GM12878 (cell line): ENCODE results near the gene DNASE1L3. TPM values are rescaled to one million over a fixed set of nuclear protein-coding genes. Genes with fewer than 3 reads are reported as not detected.

ENCODE experiments used
- ATAC-seq: fragments of 200-7000 bp; cut with Tn5 transposase; 3 replicates; pipeline ENCODE4 v1.9.1; 2020; ENCODE audit warnings: mild to moderate bottlenecking, moderate library complexity
- BruUV-seq: library from RNA; stranded (reverse); fragments of 400-500 nt; replicated peaks from 2 replicates; lab custom pipeline; 2021; lab: Mats Ljungman, UMichigan
- CTCF ChIA-PET: fragments of 300-600 bp; sonication (Branson Sonifier 250); formaldehyde crosslinking; extraction: SDS; loops from one replicate; lab custom pipeline; 2021; ENCODE audit warnings: inconsistent platforms; lab: Yijun Ruan, JAX
- POLR2A ChIA-PET: fragments of 350-600 bp; formaldehyde crosslinking; extraction: SDS; loops from one replicate; lab custom pipeline; 2021; ENCODE audit warnings: inconsistent platforms; lab: Charles Lee
- RAD21 ChIA-PET: fragments of 300-600 bp; sonication (Branson Sonifier 250); formaldehyde crosslinking; loops from one replicate; lab custom pipeline; 2023; ENCODE audit warnings: antibody characterized with exemption; ENCODE audit not compliant: unreplicated experiment; lab: Charles Lee
- SMC1A ChIA-PET: fragments of 300-600 bp; sonication (Branson Sonifier 250); formaldehyde crosslinking; loops from one replicate; lab custom pipeline; 2023; ENCODE audit not compliant: unreplicated experiment, uncharacterized antibody; lab: Charles Lee
- DNase-seq: peaks from one replicate; pipeline ENCODE4 v3.0.0-alpha.2; 2011; ENCODE audit warnings: low read depth, low spot score
- FAIRE-seq: peaks from 3 replicates; lab custom pipeline; 2011; peaks lifted over from hg19 to GRCh38; lab: Jason Lieb, UNC
- H2AFZ ChIP-seq: 2 replicates; pipeline ENCODE4 v1.6.0; 2011; ENCODE audit warnings: low read depth, low read length, control low read depth; ENCODE audit not compliant: control insufficient read depth
- H3K27ac ChIP-seq: 2 replicates; pipeline ENCODE4 v1.5.1; 2011; ENCODE audit warnings: control low read depth; ENCODE audit not compliant: control insufficient read depth, insufficient read depth
- H3K27me3 ChIP-seq, 2 experiments: replicated peaks in 1 of 2; 2 replicates each; pipeline versions ENCODE4 v1.6.0 to v1.6.1; 2011; ENCODE audit warnings: low read length in 1 of 2; ENCODE audit not compliant: control insufficient read depth in 2 of 2, insufficient read depth in 2 of 2
- H3K36me3 ChIP-seq, 2 experiments: 2 replicates each; pipeline ENCODE4 v1.5.1; 2011; ENCODE audit warnings: low read length in 1 of 2; ENCODE audit not compliant: control insufficient read depth in 2 of 2, insufficient read depth in 2 of 2
- H3K4me1 ChIP-seq: 2 replicates; pipeline ENCODE4 v1.6.1; 2011; ENCODE audit warnings: mild to moderate bottlenecking, low read length, moderate library complexity, mixed read lengths; ENCODE audit not compliant: control insufficient read depth, insufficient read depth
- H3K4me2 ChIP-seq: 2 replicates; pipeline ENCODE4 v1.6.0; 2011; ENCODE audit warnings: control low read depth; ENCODE audit not compliant: control insufficient read depth, insufficient read depth
- H3K4me3 ChIP-seq: fragments of 200-600 bp; sonication (generic); 2 replicates; pipeline ENCODE4 v1.5.1; 2016
- H3K79me2 ChIP-seq: 2 replicates; pipeline ENCODE4 v1.6.0; 2011; ENCODE audit warnings: low read length; ENCODE audit not compliant: control insufficient read depth, insufficient read depth
- H3K9ac ChIP-seq: 2 replicates; pipeline ENCODE4 v1.8.0; 2011; ENCODE audit warnings: low read length, control low read depth, mixed read lengths; ENCODE audit not compliant: control insufficient read depth, insufficient read depth
- H3K9me3 ChIP-seq: replicated peaks from 3 replicates; pipeline ENCODE4 v1.5.1; 2011; ENCODE audit warnings: mild to moderate bottlenecking, low read length; ENCODE audit not compliant: control insufficient read depth, insufficient read depth
- H4K20me1 ChIP-seq: 2 replicates; pipeline ENCODE4 v1.6.0; 2011; ENCODE audit not compliant: control insufficient read depth, insufficient read depth
- BRCA1 ChIP-seq: IDR thresholded peaks from 2 replicates; pipeline ENCODE4 v1.6.1; 2011; ENCODE audit warnings: low read depth, low read length, improper control_type of control experiment
- CREB1 ChIP-seq: IDR thresholded peaks from 2 replicates; pipeline ENCODE4 v1.6.1; 2012; ENCODE audit warnings: low read depth, mild to moderate bottlenecking, inconsistent platforms
- FOS ChIP-seq: IDR thresholded peaks from 3 replicates; pipeline ENCODE4 v1.6.1; 2011; ENCODE audit warnings: borderline replicate concordance; ENCODE audit not compliant: insufficient read length; ENCODE audit errors: extremely low read depth
- PAX5 ChIP-seq: IDR thresholded peaks from 2 replicates; pipeline ENCODE4 v1.6.1; 2011; ENCODE audit warnings: low read depth, low read length, borderline replicate concordance
- POU2F2 ChIP-seq: IDR thresholded peaks from 3 replicates; pipeline ENCODE4 v1.6.1; 2011; ENCODE audit warnings: low read depth, mild to moderate bottlenecking, low read length, borderline replicate concordance
- RAD51 ChIP-seq: fragments of 450-650 bp; IDR thresholded peaks from 2 replicates; pipeline ENCODE4 v1.6.1; 2016; ENCODE audit warnings: moderate library complexity, mild to moderate bottlenecking, inconsistent platforms
- RB1 ChIP-seq: fragments of 450-650 bp; formaldehyde crosslinking; IDR thresholded peaks from 2 replicates; pipeline ENCODE4 v1.6.1; 2017; ENCODE audit warnings: mild to moderate bottlenecking, borderline replicate concordance
- SRF ChIP-seq, 2 experiments: IDR thresholded peaks; 2 replicates each; pipeline ENCODE4 v1.6.1; 2011; ENCODE audit warnings: low read depth in 2 of 2, low read length in 2 of 2, mild to moderate bottlenecking in 1 of 2, moderate library complexity in 1 of 2
- STAT3 ChIP-seq: IDR thresholded peaks from 2 replicates; pipeline ENCODE4 v1.6.1; 2011; ENCODE audit warnings: low read depth, low read length, improper control_type of control experiment
- TBL1XR1 ChIP-seq: IDR thresholded peaks from 2 replicates; pipeline ENCODE4 v1.6.1; 2012; ENCODE audit warnings: low read depth, low read length, improper control_type of control experiment
- WGBS: methylation state at CpG from one replicate; pipeline ENCODE4 v1.1.6; 2016; ENCODE audit warnings: low lambda C conversion rate; ENCODE audit not compliant: insufficient replicate concordance, insufficient coverage; ENCODE audit errors: missing lambda C conversion rate; 5-methylcytosine and 5-hydroxymethylcytosine counted together
- in situ Hi-C: fragments of 300-500 bp; cut with MboI; formaldehyde crosslinking; loops from 9 replicates; pipeline ENCODE4 v1.14.3; 2018; ENCODE audit warnings: mixed read lengths
- intact Hi-C: fragments of 100-400 bp; cut with micrococcal nuclease; formaldehyde crosslinking; loops from one replicate; pipeline ENCODE4 v1.14.2; 2022; ENCODE audit not compliant: unreplicated experiment
- polyA plus RNA-seq, 11 experiments: library from polyadenylated mRNA; depleted of rRNA in 4 of 11; unstranded in 6 of 11; stranded (reverse) in 5 of 11; fragments of >200 nt; fragmentation: Nextera tagmentation in 4 of 11; fragmentation: Illumina TruSeq in 1 of 11; extraction: Ambion mirVana in 4 of 11; extraction: Trizol in 1 of 11; gene quantifications; 1 replicate in 1 of 11; 2 replicates in 10 of 11; pipeline versions ENCODE4 v1.2.1 to v1.2.3, GENCODE V29; 2011 to 2016; ENCODE audit warnings: inconsistent platforms in 2 of 11, missing spikeins in 2 of 11, low read depth in 1 of 11
- total RNA-seq, 4 experiments: library from RNA; depleted of rRNA in 3 of 4; stranded (reverse); fragments of >200 nt in 3 of 4; fragmentation: Illumina TruSeq in 1 of 4; extraction: Trizol in 1 of 4; gene quantifications; 2 replicates each; pipeline versions ENCODE4 v1.2.1 to v1.2.3, GENCODE V29; 2013 to 2021
- TF ChIP-seq, protein P1 (sequence below): IDR thresholded peaks from 2 replicates; pipeline ENCODE4 v1.6.1; 2011; ENCODE audit warnings: borderline replicate concordance, low read depth, mild to moderate bottlenecking, moderate library complexity, mixed read lengths, low read length; ENCODE audit not compliant: insufficient read depth; ENCODE audit errors: extremely low read length
- TF ChIP-seq, protein P2 (sequence below): fragments of 450-650 bp; IDR thresholded peaks from 2 replicates; pipeline ENCODE4 v1.6.1; 2017; ENCODE audit warnings: mild to moderate bottlenecking, low read depth, inconsistent platforms; ENCODE audit not compliant: poor library complexity, severe bottlenecking
- TF ChIP-seq, protein P3 (sequence below): IDR thresholded peaks from 2 replicates; pipeline ENCODE4 v1.6.1; 2011; ENCODE audit warnings: low read depth, mild to moderate bottlenecking, low read length, moderate library complexity, borderline replicate concordance; ENCODE audit errors: extremely low read depth

DNASE1L3 gene
- total and polyA plus RNA-seq, 10 of the 15 experiments (the other 5 are each of a cell fraction or from before 2014, with no cell fraction given) = 3.2 to 72.1 (median 6.3) TPM

DNA sequence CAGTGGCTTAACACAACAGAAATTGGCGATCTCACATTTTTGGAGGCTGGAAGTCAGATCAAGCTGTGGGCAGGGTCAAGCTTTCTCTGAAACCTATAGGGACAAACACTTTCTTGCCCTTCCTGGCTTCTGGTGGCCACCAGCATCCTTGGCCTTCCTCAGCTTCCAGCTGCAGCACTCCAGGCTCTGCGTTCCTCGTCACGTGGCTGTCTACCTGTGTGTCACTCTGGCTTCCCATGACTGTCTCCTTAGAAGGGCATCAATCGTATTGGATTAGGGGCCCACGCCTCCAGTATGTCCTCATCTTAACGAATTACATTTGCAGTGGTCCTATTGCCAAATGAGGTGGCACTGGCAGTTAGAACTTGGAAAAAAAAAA lies 25.8 kb downstream of the DNASE1L3 start:
- no peak for TF ChIP-seq STAT3
- TF ChIP-seq SRF (IDR thresholded peaks at IDR 0.05; ENCODE audit: low read depth in 2 of 2, low read length in 2 of 2) = no peak
- TF ChIP-seq, protein P1, sequence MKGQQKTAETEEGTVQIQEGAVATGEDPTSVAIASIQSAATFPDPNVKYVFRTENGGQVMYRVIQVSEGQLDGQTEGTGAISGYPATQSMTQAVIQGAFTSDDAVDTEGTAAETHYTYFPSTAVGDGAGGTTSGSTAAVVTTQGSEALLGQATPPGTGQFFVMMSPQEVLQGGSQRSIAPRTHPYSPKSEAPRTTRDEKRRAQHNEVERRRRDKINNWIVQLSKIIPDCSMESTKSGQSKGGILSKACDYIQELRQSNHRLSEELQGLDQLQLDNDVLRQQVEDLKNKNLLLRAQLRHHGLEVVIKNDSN = no peak
- TF ChIP-seq TBL1XR1 = no peak
- no peak for TF ChIP-seq CREB1
- TF ChIP-seq BRCA1 = no peak
- TF ChIP-seq PAX5 = no peak
- TF ChIP-seq, protein P2, sequence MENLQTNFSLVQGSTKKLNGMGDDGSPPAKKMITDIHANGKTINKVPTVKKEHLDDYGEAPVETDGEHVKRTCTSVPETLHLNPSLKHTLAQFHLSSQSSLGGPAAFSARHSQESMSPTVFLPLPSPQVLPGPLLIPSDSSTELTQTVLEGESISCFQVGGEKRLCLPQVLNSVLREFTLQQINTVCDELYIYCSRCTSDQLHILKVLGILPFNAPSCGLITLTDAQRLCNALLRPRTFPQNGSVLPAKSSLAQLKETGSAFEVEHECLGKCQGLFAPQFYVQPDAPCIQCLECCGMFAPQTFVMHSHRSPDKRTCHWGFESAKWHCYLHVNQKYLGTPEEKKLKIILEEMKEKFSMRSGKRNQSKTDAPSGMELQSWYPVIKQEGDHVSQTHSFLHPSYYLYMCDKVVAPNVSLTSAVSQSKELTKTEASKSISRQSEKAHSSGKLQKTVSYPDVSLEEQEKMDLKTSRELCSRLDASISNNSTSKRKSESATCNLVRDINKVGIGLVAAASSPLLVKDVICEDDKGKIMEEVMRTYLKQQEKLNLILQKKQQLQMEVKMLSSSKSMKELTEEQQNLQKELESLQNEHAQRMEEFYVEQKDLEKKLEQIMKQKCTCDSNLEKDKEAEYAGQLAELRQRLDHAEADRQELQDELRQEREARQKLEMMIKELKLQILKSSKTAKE = no peak
- TF ChIP-seq POU2F2 = no peak
- no peak for TF ChIP-seq FOS
- TF ChIP-seq, protein P3, sequence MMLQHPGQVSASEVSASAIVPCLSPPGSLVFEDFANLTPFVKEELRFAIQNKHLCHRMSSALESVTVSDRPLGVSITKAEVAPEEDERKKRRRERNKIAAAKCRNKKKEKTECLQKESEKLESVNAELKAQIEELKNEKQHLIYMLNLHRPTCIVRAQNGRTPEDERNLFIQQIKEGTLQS = no peak
- no peak for TF ChIP-seq RAD51
- no peak for TF ChIP-seq RB1
- TF ChIP-seq, all 136 proteins: peak for 0
- FAIRE-seq (no peak), DNase-seq (no peak), ATAC-seq (no peak)
- RAD21 ChIA-PET = interaction anchor here (1.4 to 4.3 kb wide), 3 partner anchors 33 to 121 kb away, joined by 3 to 30 read pairs (median 21); partner anchors contain the start of genes HTD2 and RPP14
- H3K79me2 ChIP-seq = no peaks in the 10 kb centered on the region
- SMC1A ChIA-PET = interaction anchor here (0.8 to 9.6 kb wide), 7 partner anchors 9 to 235 kb away, joined by 3 to 191 read pairs (median 3); no protein-coding TSS in a partner anchor
- H3K27ac ChIP-seq = no peak overlapping the region
- H3K4me1 ChIP-seq = peaks cover 3% of the 10 kb centered on the region; the same call in 1 of the 2 replicates
- H3K36me3 ChIP-seq = no peaks in the 10 kb centered on the region
- no peak overlapping the region for H3K9ac ChIP-seq
- no peaks in the 10 kb centered on the region for H3K27me3 ChIP-seq
- in situ Hi-C loops = loop anchor here (5.0 to 10.0 kb wide), 5 partner anchors 37 to 440 kb away; no protein-coding TSS in a partner anchor
- BruUV-seq = no TSS peak
- 40% methylated on average over 7 of the region's 7 CpGs for WGBS
- no peaks in the 10 kb centered on the region for H3K9me3 ChIP-seq
- no peaks in the 10 kb centered on the region for H4K20me1 ChIP-seq
- H3K4me3 ChIP-seq = no peak overlapping the region
- POLR2A ChIA-PET = interaction anchor here (0.7 kb wide), 1 partner anchor 405 kb away, joined by 3 read pairs; no protein-coding TSS in a partner anchor
- H3K4me2 ChIP-seq = no peak overlapping the region
- intact Hi-C loops = loop anchor here (5.0 kb wide), 1 partner anchor 227 kb away; no protein-coding TSS in a partner anchor
- H2AFZ ChIP-seq = no peak overlapping the region
- CTCF ChIA-PET = interaction anchor here (0.5 to 25.2 kb wide), 9 partner anchors 7 to 307 kb away, joined by 3 to 655 read pairs (median 5); partner anchors contain the start of genes ABHD6, DNASE1L3, HTD2 and KCTD6
